Endothelial cell of umbilical vein (primary cell): ENCODE results near the gene SDC3.

ENCODE experiments used
- CTCF ChIP-seq, 2 donors: IDR thresholded peaks; 1 replicate in 1 of 2; 2 replicates in 1 of 2; pipeline ENCODE4 v1.5.1; 2011; ENCODE audit warnings: low read length in 2 of 2, mild to moderate bottlenecking in 2 of 2, moderate library complexity in 2 of 2, control low read depth in 1 of 2, inconsistent platforms in 1 of 2, low read depth in 1 of 2; ENCODE audit not compliant: insufficient read depth in 1 of 2; ENCODE audit errors: extremely low read depth in 1 of 2
- FOS ChIP-seq: IDR thresholded peaks from 2 replicates; pipeline ENCODE4 v1.6.1; 2011; ENCODE audit warnings: mild to moderate bottlenecking, low read length, moderate library complexity, borderline replicate concordance; ENCODE audit not compliant: insufficient read depth
- TF ChIP-seq, protein P1 (sequence below): IDR thresholded peaks from 2 replicates; pipeline ENCODE4 v1.6.1; 2011; ENCODE audit not compliant: insufficient read depth, insufficient read length

DNA sequence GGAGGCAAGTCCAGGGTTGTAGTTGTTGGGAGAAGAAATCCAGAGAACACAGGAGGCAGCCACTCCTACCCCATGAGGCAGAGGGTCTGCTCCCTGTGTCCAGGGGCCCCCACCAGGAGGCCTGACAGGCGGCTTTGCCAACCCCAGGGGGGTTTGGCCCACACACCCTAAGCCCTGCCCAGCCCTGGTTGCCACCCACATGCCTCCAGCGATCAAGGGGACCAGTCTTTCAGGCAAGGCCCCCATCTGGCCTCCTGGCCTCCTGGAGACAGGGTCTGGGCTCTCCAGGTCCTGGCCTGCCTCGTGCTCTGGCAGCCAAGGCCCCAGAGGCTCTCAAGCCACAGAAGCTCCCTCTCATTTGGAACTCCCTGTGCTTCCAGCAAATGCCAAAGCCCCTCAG lies 38.5 kb downstream of the SDC3 start:
- TF ChIP-seq CTCF (IDR thresholded peaks at IDR 0.05; ENCODE audit: extremely low read depth in 1 of 2, insufficient read depth in 1 of 2, low read depth in 1 of 2, low read length in 2 of 2) (no peak), FOS (no peak)
- TF ChIP-seq, protein P1, sequence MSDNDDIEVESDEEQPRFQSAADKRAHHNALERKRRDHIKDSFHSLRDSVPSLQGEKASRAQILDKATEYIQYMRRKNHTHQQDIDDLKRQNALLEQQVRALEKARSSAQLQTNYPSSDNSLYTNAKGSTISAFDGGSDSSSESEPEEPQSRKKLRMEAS, result no peak
